Subcutaneous adipose tissue (tissue), 4 donors: ENCODE data around the gene CACNA1E. TPM values are rescaled to one million over a fixed set of nuclear protein-coding genes. Genes with fewer than 3 reads are reported as not detected.

Experiments
- CTCF ChIP-seq: fragments of 450-650 bp; IDR thresholded peaks from one replicate; pipeline ENCODE4 v1.5.1; 2016; ENCODE audit warnings: low read depth, mild to moderate bottlenecking, control low read depth, antibody characterized with exemption, moderate library complexity
- total RNA-seq, 4 donors: library from RNA; depleted of rRNA; stranded (reverse); fragments of >200 nt; gene quantifications; one replicate each; pipeline ENCODE4 v1.1.0, GENCODE V29; 2016

The CACNA1E gene
- total RNA-seq, 4 donors from 2014 or later = 0.16 to 0.19 TPM; not detected in 2

DNA sequence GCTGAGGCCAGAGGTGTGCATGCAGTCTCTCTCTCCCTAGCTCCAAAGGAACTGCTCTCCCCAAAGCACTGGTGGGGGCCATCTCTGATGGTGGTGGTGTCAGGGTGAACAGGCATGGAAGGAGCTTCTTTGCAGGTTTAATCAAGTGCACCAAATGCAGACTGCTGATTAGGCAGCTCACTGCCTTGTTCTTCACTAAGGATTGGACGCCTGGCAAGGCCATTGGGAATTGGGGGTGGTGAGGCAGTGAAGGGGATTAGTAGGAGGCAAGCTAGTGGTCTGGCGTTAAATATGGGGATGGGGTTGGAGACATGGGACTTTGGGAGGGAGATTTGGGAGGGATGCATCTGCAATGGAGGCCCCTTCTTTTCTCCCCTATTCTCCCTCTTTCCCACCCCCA lies 1.5 kb downstream of the CACNA1E start:
- TF ChIP-seq CTCF = no peak

GRCh38 chr1:181485287-181486097 lies 2.2 kb downstream of the CACNA1E start:
- TF ChIP-seq CTCF = no peak

DNA sequence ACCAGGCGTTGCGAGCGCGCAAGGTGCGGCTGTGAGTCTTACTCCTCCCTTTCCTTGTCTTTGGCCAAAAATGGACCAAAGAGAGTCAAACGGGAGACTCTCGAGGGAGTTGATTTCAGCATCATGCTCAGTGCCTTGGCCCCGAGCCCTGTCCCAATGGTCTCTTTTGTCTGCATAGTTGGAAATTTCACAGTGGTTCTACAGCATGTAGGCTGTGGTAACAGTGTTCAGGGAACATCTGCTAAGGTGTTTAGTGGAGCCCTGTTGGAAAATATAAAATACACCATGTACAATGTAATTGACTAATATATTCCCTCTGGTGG lies 2.7 kb downstream of the CACNA1E start:
- TF ChIP-seq CTCF = no peak

GRCh38 chr1:181488866-181489265 lies 5.5 kb downstream of the CACNA1E start:
- no peak for TF ChIP-seq CTCF

DNA sequence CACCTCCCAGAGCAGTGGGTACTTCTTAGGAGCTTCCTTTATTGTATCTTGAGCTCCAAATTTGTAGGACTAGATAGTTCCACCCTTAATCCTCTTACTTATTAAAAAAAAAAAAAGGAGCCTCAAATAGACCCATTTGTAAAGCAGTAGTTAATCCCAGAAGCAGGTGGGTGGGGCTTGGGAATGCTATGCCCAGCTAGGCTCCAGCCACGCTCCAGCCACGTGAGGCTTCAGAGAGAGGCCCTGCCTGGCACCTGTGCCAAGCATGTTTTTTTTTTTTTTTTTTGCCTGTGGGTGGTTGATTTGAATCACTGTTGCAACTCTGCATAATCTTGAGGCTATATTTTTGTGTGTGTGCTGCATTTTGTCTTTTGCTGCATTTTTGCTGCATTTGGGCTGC lies 7.0 kb downstream of the CACNA1E start:
- TF ChIP-seq CTCF = no peak

DNA sequence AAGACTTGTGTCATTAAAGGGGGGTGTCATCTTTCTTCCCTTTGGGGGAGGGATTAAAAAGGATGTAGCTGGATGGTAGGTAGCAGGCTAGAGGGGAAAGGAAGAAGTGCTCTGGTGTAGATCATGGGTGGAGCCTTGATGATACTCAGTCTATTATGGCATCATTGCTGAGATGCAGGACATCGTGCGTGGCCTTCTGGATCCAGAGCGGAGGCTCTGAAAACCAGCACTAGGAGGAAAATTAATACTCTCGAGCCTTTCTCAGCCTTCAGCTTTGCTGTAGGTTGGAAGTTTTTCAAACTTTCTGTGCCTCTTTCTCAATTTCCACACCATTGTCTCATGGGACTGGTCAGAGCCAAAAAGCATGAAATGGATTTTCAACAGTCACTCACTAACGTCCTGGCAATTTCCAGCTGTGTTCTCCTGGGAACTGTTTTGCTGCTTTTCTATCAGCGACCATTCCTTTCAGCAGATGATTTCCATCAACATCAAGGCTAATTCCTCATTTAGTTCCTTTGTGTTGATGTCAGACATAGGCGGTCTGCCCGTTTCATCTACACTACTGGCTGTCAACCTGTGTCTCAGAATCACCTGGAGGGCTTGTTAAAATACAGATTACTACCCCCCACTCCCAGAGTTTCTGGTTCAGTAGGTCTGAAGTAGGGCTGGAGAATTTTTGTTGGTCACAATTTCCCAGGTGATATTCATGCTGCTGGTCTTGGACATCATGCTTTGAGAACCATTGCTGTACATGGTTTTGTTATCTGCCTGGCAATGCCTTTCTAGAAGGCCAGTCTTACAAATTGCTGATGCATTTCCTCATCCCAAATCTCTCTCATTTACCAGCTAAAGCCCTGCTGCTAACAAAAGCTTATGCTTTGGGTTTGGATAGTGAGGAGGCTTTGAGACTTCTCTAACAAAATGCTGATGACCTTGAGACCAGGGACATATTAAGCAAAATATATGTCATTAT lies 7.7 kb downstream of the CACNA1E start:
- no peak for TF ChIP-seq CTCF

DNA sequence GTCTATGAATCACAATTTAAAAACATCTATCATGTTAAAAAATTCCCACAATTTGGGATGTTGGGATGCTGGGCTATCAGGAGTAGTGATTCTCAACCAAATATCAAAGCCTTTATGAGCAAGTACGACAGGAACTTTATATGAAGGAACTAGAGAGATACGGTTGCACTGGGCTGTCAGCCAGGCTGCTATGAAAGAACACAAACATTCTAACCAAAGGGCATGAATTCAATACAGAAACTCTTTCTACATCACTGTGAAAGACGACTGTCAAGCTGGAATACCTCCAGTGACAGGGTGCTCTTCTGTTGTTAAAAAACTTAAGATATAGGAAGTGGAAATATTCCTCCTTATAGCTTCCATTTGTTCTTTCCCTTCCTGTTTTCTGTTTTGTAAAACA lies 9.8 kb downstream of the CACNA1E start:
- no peak for TF ChIP-seq CTCF
